ENCODE measurements around the gene HS1BP3. TPM values are rescaled to one million over a fixed set of nuclear protein-coding genes. Genes with fewer than 3 reads are reported as not detected.

The HS1BP3 gene
- polyA plus RNA-seq, 3 donors from 2014 or later, result 19.2 to 31.1 (median 25.3) TPM

DNA sequence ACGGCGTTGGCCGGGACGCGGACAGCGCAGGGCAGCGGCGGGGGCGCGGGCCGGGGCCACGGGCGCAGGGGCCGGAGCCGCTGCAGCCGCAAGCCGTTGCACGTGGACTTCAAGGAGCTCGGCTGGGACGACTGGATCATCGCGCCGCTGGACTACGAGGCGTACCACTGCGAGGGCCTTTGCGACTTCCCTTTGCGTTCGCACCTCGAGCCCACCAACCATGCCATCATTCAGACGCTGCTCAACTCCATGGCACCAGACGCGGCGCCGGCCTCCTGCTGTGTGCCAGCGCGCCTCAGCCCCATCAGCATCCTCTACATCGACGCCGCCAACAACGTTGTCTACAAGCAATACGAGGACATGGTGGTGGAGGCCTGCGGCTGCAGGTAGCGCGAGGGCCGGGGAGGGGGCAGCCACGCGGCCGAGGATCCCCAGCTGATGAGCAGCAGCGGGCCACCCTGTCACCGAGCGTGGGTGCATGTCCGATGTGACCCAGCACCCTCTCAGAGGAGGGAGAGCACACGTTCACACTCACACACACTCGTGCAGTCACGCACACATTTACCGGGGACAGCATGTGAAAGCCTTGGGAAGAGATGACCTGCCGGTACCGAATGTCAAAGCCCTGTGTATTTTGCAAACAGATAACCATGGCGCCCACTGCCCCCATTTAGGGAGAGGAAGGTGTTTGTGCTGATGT is 20.3 kb upstream of the HS1BP3 start:
- Mint-ChIP-seq H3K9me3 (no peaks in the 10 kb centered on the region), H3K4me3 (no peak overlapping the region), H3K27ac (no peak overlapping the region), H3K27me3 (ENCODE audit: low read depth in 3 of 3) (peaks cover 24 to 44% (median 29%) of the 10 kb centered on the region in 3 donors), H3K4me1 (peaks cover 4 to 7% of the 10 kb centered on the region in 2 donors), H3K36me3 (no peaks in the 10 kb centered on the region)
- DNase-seq, result no peak

GRCh38 chr2:20670315-20671035 is 19.6 kb upstream of the HS1BP3 start:
- Mint-ChIP-seq H3K4me3 (no peak overlapping the region), H3K4me1 (peaks cover 6 to 11% of the 10 kb centered on the region in 2 donors), H3K27me3 (ENCODE audit: low read depth in 3 of 3) (peaks cover 25 to 48% (median 29%) of the 10 kb centered on the region in 3 donors), H3K9me3 (no peaks in the 10 kb centered on the region), H3K27ac (no peak overlapping the region), H3K36me3 (no peaks in the 10 kb centered on the region)
- no peak for DNase-seq

- Mint-ChIP-seq H3K4me1 (peaks cover 11 to 12% of the 10 kb centered on the region in 2 donors), H3K27me3 (ENCODE audit: low read depth in 3 of 3) (peaks cover 31 to 46% (median 31%) of the 10 kb centered on the region in 3 donors), H3K9me3 (no peaks in the 10 kb centered on the region), H3K4me3 (peak overlapping the region in 1 of 5 donors; percentile 20), H3K27ac (no peak overlapping the region), H3K36me3 (no peaks in the 10 kb centered on the region)
- no peak for DNase-seq
These were observed 18.8 kb upstream of the HS1BP3 start for GRCh38 chr2:20669562-20670314.

DNA sequence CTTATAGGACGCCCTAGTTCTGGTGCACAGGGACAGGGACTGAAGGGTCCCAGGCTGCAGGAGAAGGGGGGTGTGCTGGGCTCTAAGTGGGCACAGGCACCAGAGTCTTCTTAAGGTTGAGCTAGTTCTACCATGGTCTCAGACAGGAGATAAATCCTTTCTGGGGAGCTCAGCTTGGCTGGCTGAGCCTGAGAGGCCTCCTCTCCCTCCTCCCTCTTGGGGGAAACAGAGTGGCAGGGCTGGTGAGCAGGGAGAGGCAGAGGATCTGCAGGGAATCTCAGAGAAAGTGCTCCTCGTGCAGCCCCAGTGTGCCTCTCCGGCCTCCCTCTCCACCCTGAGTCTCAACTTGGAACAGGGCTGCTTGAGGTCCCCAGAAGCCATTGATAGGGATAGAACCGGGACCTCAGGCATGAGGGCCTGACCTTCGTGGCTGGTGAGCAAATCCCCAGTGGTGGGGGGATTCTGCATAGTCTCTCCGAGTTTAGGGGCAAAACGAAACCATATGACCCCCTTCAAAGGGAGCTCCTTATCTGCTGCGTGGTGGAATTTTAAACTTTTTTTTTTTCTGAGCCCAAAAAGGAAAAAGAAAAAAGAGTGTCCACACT is 18.1 kb upstream of the HS1BP3 start:
- Mint-ChIP-seq H3K27ac (no peak overlapping the region), H3K36me3 (no peaks in the 10 kb centered on the region), H3K27me3 (ENCODE audit: low read depth in 3 of 3) (peaks cover 32 to 50% (median 36%) of the 10 kb centered on the region in 3 donors), H3K9me3 (no peaks in the 10 kb centered on the region), H3K4me1 (peaks cover 11 to 12% of the 10 kb centered on the region in 2 donors), H3K4me3 (peak overlapping the region in 1 of 5 donors; percentile 20)
- no peak for DNase-seq

GRCh38 chr2:20668451-20668850 is 17.6 kb upstream of the HS1BP3 start:
- peak overlapping the region in 4 of 5 donors; percentile 55 to 70 (median 64) for H3K4me3 Mint-ChIP-seq
- H3K4me1 Mint-ChIP-seq, result peaks cover 11 to 12% of the 10 kb centered on the region in 2 donors
- DNase-seq, result no peak
- peaks cover 32 to 51% (median 36%) of the 10 kb centered on the region in 3 donors for H3K27me3 Mint-ChIP-seq (ENCODE audit: low read depth in 3 of 3)
- H3K36me3 Mint-ChIP-seq, result no peaks in the 10 kb centered on the region
- H3K27ac Mint-ChIP-seq, result no peak overlapping the region
- H3K9me3 Mint-ChIP-seq, result no peaks in the 10 kb centered on the region

GRCh38 chr2:20667531-20668401 is 16.9 kb upstream of the HS1BP3 start:
- DNase-seq, result no peak
- Mint-ChIP-seq H3K36me3 (no peaks in the 10 kb centered on the region), H3K27ac (peak overlapping the region in 1 of 6 donors; percentile 46), H3K4me1 (peaks cover 11 to 12% of the 10 kb centered on the region in 2 donors), H3K27me3 (ENCODE audit: low read depth in 3 of 3) (peaks cover 27 to 46% (median 33%) of the 10 kb centered on the region in 3 donors), H3K9me3 (no peaks in the 10 kb centered on the region), H3K4me3 (peak overlapping the region; percentile 55 to 70 (median 63))

GRCh38 chr2:20667151-20667530 is 16.2 kb upstream of the HS1BP3 start:
- no peaks in the 10 kb centered on the region for H3K36me3 Mint-ChIP-seq
- no peak for DNase-seq
- H3K4me3 Mint-ChIP-seq, result no peak overlapping the region
- no peaks in the 10 kb centered on the region for H3K9me3 Mint-ChIP-seq
- peaks cover 28 to 40% (median 30%) of the 10 kb centered on the region in 3 donors for H3K27me3 Mint-ChIP-seq (ENCODE audit: low read depth in 3 of 3)
- peaks cover 11 to 12% of the 10 kb centered on the region in 2 donors for H3K4me1 Mint-ChIP-seq
- H3K27ac Mint-ChIP-seq, result no peak overlapping the region

- peaks cover 25 to 36% (median 28%) of the 10 kb centered on the region in 3 donors for H3K27me3 Mint-ChIP-seq (ENCODE audit: low read depth in 3 of 3)
- peak; percentile 17 to 31 (median 25) for DNase-seq
- no peaks in the 10 kb centered on the region for H3K36me3 Mint-ChIP-seq
- H3K4me1 Mint-ChIP-seq, result peaks cover 11 to 12% of the 10 kb centered on the region in 2 donors
- H3K27ac Mint-ChIP-seq, result peak within 1 kb of the TSS in 1 of 6 donors; percentile 46
- no peaks in the 10 kb centered on the region for H3K9me3 Mint-ChIP-seq
- peak within 1 kb of the TSS; percentile 75 to 84 (median 80) for H3K4me3 Mint-ChIP-seq
These were observed 15.6 kb upstream of the HS1BP3 start, which contains the start of gene GDF7 for GRCh38 chr2:20666304-20667150. Gene GDF7 (plus strand): TSS chr2:20667144. CDS start chr2:20667240, 96 bp downstream.

- no peaks in the 10 kb centered on the region for H3K36me3 Mint-ChIP-seq
- H3K9me3 Mint-ChIP-seq, result no peaks in the 10 kb centered on the region
- H3K27me3 Mint-ChIP-seq (ENCODE audit: low read depth in 3 of 3), result peaks cover 23 to 34% (median 26%) of the 10 kb centered on the region in 3 donors
- peaks cover 11 to 12% of the 10 kb centered on the region in 2 donors for H3K4me1 Mint-ChIP-seq
- no peak overlapping the region for H3K27ac Mint-ChIP-seq
- no peak for DNase-seq
- peak overlapping the region; percentile 75 to 84 (median 80) for H3K4me3 Mint-ChIP-seq
These were observed 15.1 kb upstream of the HS1BP3 start for GRCh38 chr2:20666005-20666303.

DNA sequence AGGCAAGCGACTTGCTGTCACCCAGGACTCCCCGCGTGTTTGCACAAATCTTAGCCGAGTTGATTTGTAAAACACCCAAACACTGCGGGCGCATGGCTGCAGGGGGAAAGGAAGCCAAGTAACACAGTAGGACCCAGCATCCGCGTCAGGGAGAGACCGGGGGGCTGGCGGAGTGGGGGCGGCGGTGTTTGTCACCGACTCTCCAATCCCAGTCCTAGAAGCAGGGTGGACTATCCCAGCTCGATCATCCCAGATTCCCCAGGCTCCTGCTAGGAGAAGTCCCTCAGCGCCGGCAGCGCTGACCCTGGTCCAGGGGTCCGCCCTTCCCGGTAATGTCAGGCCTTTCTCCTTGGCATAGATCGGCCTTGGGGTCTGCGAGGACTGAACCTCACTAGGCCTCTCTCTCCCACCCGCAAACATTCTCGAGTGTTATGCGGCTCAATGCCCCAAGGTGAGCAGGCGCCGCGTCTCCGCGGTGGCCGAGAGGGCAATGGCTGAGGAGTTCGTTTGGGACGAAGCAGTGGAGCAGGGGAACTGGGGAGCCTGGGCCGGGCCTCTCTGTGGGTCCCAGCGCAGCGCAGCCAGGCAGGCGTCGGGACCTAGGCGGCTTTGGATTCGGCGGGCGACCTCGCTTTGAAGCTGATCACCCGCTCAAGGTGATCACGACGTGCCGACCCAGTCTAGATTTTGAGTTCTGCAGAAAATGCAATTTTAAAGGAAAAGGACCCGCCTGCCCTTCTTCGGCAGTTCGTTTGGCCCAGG is 14.5 kb upstream of the HS1BP3 start:
- Mint-ChIP-seq H3K27me3 (ENCODE audit: low read depth in 3 of 3) (peaks cover 25 to 35% (median 26%) of the 10 kb centered on the region in 3 donors), H3K27ac (no peak overlapping the region), H3K9me3 (no peaks in the 10 kb centered on the region), H3K36me3 (no peaks in the 10 kb centered on the region), H3K4me3 (peak overlapping the region in 4 of 5 donors; percentile 33 to 70 (median 60)), H3K4me1 (peaks cover 11 to 12% of the 10 kb centered on the region in 2 donors)
- no peak for DNase-seq

GRCh38 chr2:20664431-20665242 is 13.7 kb upstream of the HS1BP3 start:
- Mint-ChIP-seq H3K27ac (no peak overlapping the region), H3K27me3 (ENCODE audit: low read depth in 3 of 3) (peaks cover 18 to 32% (median 25%) of the 10 kb centered on the region in 3 donors), H3K9me3 (no peaks in the 10 kb centered on the region), H3K36me3 (no peaks in the 10 kb centered on the region), H3K4me3 (peak overlapping the region in 3 of 5 donors; percentile 17 to 48 (median 44)), H3K4me1 (peaks cover 11 to 12% of the 10 kb centered on the region in 2 donors)
- no peak for DNase-seq

Measured in immature natural killer cell (primary cell).